ENCODE results near the gene PCDHA7.
"Not testable (repeated sequence)": the region's sequence is repeated elsewhere in the genome, so short reads cannot be mapped to it uniquely, and the experiment has no call there.

The PCDHA7 gene

GRCh38 chr5:140833993-140834392 is at the start of gene PCDHA7:
PCDHA7 (plus strand) TSS chr5:140834269; CDS start chr5:140834384, 115 bp downstream.
- DNase-seq (ENCODE audit: extremely low spot score, insufficient read length, low read depth): no peak
- no peak for FAIRE-seq

GRCh38 chr5:140785905-140786686 is 48.0 kb upstream of the PCDHA7 start, which contains the start of gene PCDHA1:
PCDHA1 (plus strand) TSS chr5:140786140.
- FAIRE-seq: no peak
- DNase-seq (ENCODE audit: extremely low spot score, insufficient read length, low read depth): no peak

GRCh38 chr5:140787422-140787821 is 46.6 kb upstream of the PCDHA7 start:
- not testable (repeated sequence) for FAIRE-seq; DNase-seq (ENCODE audit: extremely low spot score, insufficient read length, low read depth)

- DNase-seq (ENCODE audit: extremely low spot score, insufficient read length, low read depth); FAIRE-seq: not testable (repeated sequence)
These were observed 46.1 kb upstream of the PCDHA7 start for GRCh38 chr5:140787849-140788504.

- FAIRE-seq (no peak), DNase-seq (ENCODE audit: extremely low spot score, insufficient read length, low read depth) (no peak)
These were observed 43.0 kb upstream of the PCDHA7 start for GRCh38 chr5:140791089-140791488.

GRCh38 chr5:140794595-140795258 is 39.3 kb upstream of the PCDHA7 start, which contains the start of gene PCDHA2:
PCDHA2 (plus strand) TSS chr5:140794852.
- DNase-seq (ENCODE audit: extremely low spot score, insufficient read length, low read depth) (no peak), FAIRE-seq (no peak)

- no peak for FAIRE-seq
- DNase-seq (ENCODE audit: extremely low spot score, insufficient read length, low read depth): no peak
These were observed 38.8 kb upstream of the PCDHA7 start for GRCh38 chr5:140795259-140795641.

- DNase-seq (ENCODE audit: extremely low spot score, insufficient read length, low read depth); FAIRE-seq: not testable (repeated sequence)
These were observed 37.9 kb upstream of the PCDHA7 start for GRCh38 chr5:140796072-140796717.

- FAIRE-seq: no peak
- no peak for DNase-seq (ENCODE audit: extremely low spot score, insufficient read length, low read depth)
These were observed 37.4 kb upstream of the PCDHA7 start for GRCh38 chr5:140796718-140797095.

- no peak for FAIRE-seq
- DNase-seq (ENCODE audit: extremely low spot score, insufficient read length, low read depth): no peak
These were observed 33.1 kb upstream of the PCDHA7 start, which contains the start of gene PCDHA3 for GRCh38 chr5:140800816-140801493. PCDHA3 (plus strand) TSS chr5:140801057.

GRCh38 chr5:140801494-140801841 is 32.6 kb upstream of the PCDHA7 start:
- FAIRE-seq: no peak
- DNase-seq (ENCODE audit: extremely low spot score, insufficient read length, low read depth): no peak

GRCh38 chr5:140802381-140802780 is 31.7 kb upstream of the PCDHA7 start:
- FAIRE-seq: not testable (repeated sequence)

GRCh38 chr5:140802781-140803271 is 31.2 kb upstream of the PCDHA7 start:
- FAIRE-seq: no peak
- DNase-seq (ENCODE audit: extremely low spot score, insufficient read length, low read depth): no peak

More at GRCh38 chr5:140802381-140802780, 31.7 kb upstream of the PCDHA7 start:
- DNase-seq (ENCODE audit: extremely low spot score, insufficient read length, low read depth): not testable (repeated sequence)

- no peak for FAIRE-seq
- DNase-seq (ENCODE audit: extremely low spot score, insufficient read length, low read depth): no peak
These were observed 27.0 kb upstream of the PCDHA7 start, which contains the start of gene PCDHA4 for GRCh38 chr5:140806834-140807775. PCDHA4 (plus strand) TSS chr5:140807068.

- DNase-seq (ENCODE audit: extremely low spot score, insufficient read length, low read depth); FAIRE-seq: not testable (repeated sequence)
These were observed 25.7 kb upstream of the PCDHA7 start for GRCh38 chr5:140808241-140808888.

- FAIRE-seq: no peak
- DNase-seq (ENCODE audit: extremely low spot score, insufficient read length, low read depth): no peak
These were observed 25.2 kb upstream of the PCDHA7 start for GRCh38 chr5:140808889-140809291.

- DNase-seq (ENCODE audit: extremely low spot score, insufficient read length, low read depth): no peak
- no peak for FAIRE-seq
These were observed 12.4 kb upstream of the PCDHA7 start, which contains the start of gene PCDHA5 for GRCh38 chr5:140821375-140822280. PCDHA5 (plus strand) TSS chr5:140821613.
